HG02763 (cell line): ENCODE results near the gene DNTT.
A peak's percentile ranks its signal among the peaks of the same experiment; 100 is the strongest.

ENCODE experiments used
- ATAC-seq: cut with Tn5 transposase; IDR thresholded peaks from one replicate; pipeline ENCODE4 v1.9.1; 2021; ENCODE audit warnings: mild to moderate bottlenecking, moderate library complexity; ENCODE audit not compliant: unreplicated experiment

The DNTT gene

DNA sequence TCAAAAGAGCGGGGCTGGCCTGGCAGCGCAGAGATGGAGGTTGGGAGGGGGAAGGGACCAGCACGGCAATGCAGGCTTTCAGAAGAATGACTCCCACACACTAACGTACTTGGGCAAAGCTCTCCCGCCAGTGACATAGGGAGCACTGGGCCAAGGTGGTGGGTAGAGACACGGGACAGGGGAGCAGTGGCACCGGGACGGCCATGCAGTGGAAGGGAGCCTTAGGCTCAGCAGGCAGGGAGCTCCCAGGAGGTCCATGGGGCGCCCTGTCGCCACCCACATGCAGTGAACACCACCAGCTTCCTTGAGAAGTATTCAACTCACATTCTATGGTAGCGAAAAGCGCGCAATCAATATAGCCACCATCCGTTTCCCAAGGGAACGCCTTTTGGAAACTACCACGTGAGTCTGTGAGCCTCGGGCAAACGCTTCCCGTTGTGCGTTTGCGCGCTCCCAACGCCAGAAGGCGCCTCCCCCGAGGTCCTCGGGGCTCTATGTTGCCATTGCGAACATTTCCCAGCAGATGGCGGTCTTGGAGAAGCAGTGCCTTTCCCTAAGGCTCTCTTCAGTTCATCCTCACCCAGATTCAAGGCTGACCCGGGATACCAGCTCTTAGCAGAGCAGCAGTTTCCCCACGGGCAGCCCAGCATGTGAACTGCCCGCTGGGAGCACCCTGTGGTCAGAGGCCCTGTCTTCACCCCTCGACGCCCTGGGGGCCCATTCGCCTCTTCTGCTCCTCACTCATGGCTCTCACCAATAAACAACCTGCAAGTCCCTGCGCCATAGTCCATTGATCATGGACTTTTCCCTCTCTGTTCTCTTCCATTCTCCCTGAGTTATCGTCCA, 71.0 kb downstream of the DNTT start:
- ATAC-seq, result peak; percentile 69

DNA sequence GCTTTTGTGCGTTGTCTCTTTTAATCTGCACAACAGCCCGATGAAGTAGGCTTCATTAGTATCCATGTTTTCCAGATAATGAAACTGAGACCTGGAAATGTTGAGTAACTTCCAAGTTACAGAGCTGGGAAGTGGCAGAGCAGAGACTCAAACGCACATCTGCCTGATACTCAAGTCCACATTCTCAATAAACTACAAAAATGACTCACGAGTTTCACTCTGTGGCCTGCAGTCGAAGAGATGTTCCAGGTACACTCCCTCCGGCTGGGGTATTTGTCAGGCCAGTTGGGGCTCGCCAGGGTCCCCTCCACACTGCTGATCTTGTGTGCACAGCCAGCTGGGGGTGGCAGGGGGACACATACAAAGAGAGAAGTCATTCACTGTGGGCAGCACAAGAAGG, 72.2 kb downstream of the DNTT start:
- no peak for ATAC-seq

DNA sequence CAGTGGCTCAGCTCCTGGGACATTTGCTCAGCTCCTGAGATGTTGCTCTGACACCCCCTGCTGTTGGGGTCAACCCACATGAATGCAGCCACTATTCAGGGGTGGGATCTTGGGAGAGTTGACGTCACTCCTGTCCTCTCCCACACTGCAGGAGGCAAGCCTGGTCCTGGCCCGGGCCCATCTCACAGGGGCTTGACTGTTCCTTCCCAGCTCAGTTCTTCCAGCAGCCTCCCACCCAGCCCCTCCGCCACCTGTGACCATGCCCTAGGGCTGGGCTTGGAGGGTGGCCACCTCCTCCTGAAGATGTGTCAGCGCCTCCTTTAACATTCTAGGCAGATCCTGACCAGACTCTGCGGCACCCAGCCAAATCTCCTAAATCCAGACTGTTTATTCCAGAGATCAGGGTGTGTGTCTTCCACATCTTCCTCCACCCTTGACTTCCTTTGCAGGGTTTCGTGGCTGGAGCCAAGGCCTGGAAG, 73.6 kb downstream of the DNTT start:
- no peak for ATAC-seq

DNA sequence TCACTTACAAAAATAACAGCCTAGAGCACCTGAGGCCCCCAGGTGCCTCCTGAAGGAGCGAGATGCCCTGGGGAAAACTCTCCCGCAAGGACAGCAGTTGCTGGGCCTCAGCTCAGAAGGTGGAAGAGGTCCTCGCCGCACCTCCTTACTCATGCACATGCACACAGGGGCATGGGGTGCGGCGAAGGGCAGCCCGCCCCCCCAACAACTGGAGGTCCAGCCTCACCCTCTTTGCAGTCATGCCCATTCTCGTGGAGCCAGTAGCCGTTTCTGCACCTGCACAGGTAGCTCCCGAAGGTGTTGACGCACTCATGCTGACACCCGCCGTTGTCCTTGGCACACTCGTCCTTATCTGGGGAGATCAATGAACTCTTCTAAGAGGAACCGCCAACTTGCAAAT, 74.5 kb downstream of the DNTT start:
- no peak for ATAC-seq

DNA sequence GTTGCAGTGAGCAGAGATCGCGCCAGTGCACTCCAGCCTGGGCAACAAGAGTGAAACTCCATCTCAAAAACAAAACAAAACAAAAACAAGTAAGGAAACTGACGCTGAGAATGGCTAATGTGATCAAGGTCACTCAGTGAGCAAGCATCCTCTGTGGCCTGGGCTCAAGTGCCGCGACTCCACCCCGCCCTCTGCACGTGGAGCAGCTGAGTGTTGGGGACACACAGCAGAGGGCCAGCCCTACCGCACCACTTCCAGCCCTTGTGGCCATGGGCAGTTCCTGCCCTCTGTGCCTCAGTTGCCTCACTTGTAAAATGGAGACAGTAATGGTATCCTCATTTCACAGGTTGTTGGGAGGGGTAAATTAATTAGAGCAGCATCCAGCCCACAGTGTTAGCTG, 75.5 kb downstream of the DNTT start:
- ATAC-seq, result no peak

DNA sequence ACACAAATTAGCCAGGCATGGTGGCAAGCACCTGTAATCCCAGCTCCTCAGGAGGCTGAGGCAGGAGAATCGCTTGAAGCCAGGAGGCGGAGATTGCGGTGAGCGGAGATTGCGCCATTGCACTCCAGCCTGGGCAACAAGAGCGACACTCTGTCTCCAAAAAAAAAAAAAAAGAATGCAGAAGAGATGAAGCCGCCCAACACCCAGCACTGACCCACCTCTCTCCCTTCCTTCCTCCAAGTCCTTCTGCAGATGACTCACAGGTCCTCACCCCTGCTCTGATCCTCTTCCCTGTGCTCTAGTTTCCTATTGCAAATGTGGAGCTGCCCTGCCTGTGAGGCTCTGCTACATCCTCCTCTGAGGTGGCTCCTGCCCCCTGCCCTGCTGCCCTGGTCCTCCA, 76.6 kb downstream of the DNTT start:
- no peak for ATAC-seq

DNA sequence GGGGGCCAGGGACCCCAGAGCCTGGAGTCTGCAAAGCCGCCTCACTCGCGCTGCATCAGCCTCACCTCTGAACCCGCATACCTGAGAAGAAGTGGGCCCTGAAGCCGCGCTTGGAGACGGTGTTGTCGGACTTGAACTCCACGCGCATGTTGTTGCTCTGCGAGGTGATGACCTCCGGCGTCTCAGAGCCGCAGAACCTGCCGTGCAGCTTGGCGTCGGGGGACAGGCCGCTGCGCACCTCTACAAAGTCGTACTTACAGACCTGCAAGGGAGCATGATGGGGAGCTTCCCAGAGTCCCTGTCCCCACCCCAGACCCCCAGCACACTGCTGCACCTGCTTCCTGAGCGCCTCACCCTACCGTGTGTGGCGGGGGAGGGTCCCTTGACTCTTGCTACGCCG, 80.3 kb downstream of the DNTT start:
- no peak for ATAC-seq

DNA sequence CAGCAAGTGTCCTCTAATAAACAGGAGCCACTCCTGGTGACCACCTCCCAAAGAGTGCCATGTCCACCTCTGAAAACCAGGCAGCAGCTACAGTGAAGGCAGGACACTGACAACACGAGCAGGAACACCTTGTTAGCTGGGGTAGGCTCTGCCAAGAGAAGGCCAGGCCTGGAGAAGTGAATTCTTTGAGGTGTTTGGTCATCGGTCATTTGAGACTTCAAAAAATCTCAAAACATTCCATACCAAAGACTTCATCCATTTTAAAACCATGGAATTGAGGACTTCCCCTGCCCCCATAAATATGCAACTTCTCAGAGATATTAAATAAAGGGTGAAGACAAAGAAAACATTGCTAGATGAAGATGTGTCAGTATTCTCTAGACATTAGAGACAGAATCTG, 82.9 kb downstream of the DNTT start:
- ATAC-seq, result no peak

DNA sequence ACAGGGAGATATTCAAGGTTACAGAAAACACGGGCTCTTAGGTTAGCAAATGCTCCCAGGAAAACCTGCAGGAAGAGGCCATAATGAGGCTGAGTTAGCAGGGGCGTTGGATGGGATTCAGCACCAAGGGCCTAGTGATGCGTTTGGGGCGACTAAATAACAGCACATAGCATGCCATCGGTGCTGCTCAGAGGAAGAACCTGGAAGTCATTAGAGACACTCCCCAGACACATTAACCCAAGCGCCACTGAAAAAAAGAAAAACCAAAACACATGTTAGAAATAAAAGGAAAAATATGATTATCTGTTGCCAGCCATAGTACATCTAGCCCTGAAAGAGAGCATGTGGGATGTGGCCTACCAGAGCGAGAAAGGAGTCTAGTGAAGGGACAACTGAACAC, 83.4 kb downstream of the DNTT start:
- ATAC-seq, result no peak
